MCF 10A (cell line): ENCODE data around the gene POLQ. TPM values are rescaled to one million over a fixed set of nuclear protein-coding genes. Genes with fewer than 3 reads are reported as not detected.
"Not testable (repeated sequence)": the region's sequence is repeated elsewhere in the genome, so short reads cannot be mapped to it uniquely, and the experiment has no call there.

ENCODE experiments used
- BruUV-seq: library from RNA; stranded (reverse); fragments of 400-500 nt; replicated peaks from 2 replicates; lab custom pipeline; 2021; lab: Mats Ljungman, UMichigan
- CTCF ChIA-PET: fragments of 300-600 bp; sonication (Branson Sonifier 250); formaldehyde crosslinking; extraction: SDS; loops from one replicate; lab custom pipeline; 2021; ENCODE audit warnings: antibody characterized with exemption, inconsistent platforms; lab: Yijun Ruan, JAX
- POLR2A ChIA-PET: fragments of 300-600, 350-650 bp; sonication (Branson Sonifier 250); formaldehyde crosslinking; extraction: SDS; loops from one replicate; lab custom pipeline; 2020; ENCODE audit warnings: antibody characterized with exemption, inconsistent platforms; lab: Yijun Ruan, JAX
- DNase-seq: peaks from one replicate; pipeline ENCODE4 v3.0.0-alpha.2; 2018; ENCODE audit not compliant: unreplicated experiment
- H3K27ac Mint-ChIP-seq: one replicate; pipeline ENCODE4 v1.8.0; 2022; ENCODE audit warnings: mild to moderate bottlenecking, low read depth, mixed read lengths; ENCODE audit not compliant: unreplicated experiment
- H3K27me3 Mint-ChIP-seq: one replicate; pipeline ENCODE4 v1.8.0; 2022; ENCODE audit warnings: mixed read lengths; ENCODE audit not compliant: insufficient read depth, unreplicated experiment
- H3K36me3 Mint-ChIP-seq: one replicate; pipeline ENCODE4 v1.8.0; 2022; ENCODE audit warnings: mild to moderate bottlenecking, moderate library complexity, mixed read lengths; ENCODE audit not compliant: insufficient read depth, unreplicated experiment
- H3K4me1 Mint-ChIP-seq: one replicate; pipeline ENCODE4 v1.8.0; 2022; ENCODE audit warnings: mixed read lengths; ENCODE audit not compliant: insufficient read depth, unreplicated experiment
- H3K4me3 Mint-ChIP-seq: one replicate; pipeline ENCODE4 v1.8.0; 2022; ENCODE audit warnings: mild to moderate bottlenecking, moderate library complexity, mixed read lengths; ENCODE audit not compliant: unreplicated experiment
- H3K9me3 Mint-ChIP-seq: one replicate; pipeline ENCODE4 v1.8.0; 2022; ENCODE audit warnings: mixed read lengths; ENCODE audit not compliant: unreplicated experiment
- CTCF ChIP-seq: fragments of 200-600 bp; IDR thresholded peaks from one replicate; pipeline ENCODE4 v1.8.0; 2022; ENCODE audit warnings: antibody characterized with exemption, mild to moderate bottlenecking; ENCODE audit not compliant: unreplicated experiment
- intact Hi-C: fragments of 100-400 bp; cut with micrococcal nuclease; formaldehyde crosslinking; loops from 2 replicates; pipeline ENCODE4 v1.14.1; 2022
- total RNA-seq: library from RNA; stranded (reverse); gene quantifications from 2 replicates; pipeline ENCODE4 v1.2.3, GENCODE V29; 2022

Gene POLQ
- total RNA-seq, 1 experiment from 2014 or later: 5.8 TPM

- Mint-ChIP-seq H3K27me3 (no peaks in the 10 kb centered on the region), H3K9me3 (no peaks in the 10 kb centered on the region), H3K27ac (no peak overlapping the region), H3K36me3 (no peaks in the 10 kb centered on the region), H3K4me3 (no peak overlapping the region), H3K4me1 (no peaks in the 10 kb centered on the region)
- ChIA-PET POLR2A (no interaction called here), CTCF (no interaction called here)
- no peak for TF ChIP-seq CTCF
- no peak for DNase-seq
- no TSS peak for BruUV-seq
- intact Hi-C loops: no loop called here
Measured at GRCh38 chr3:121405631-121406030, 140.2 kb downstream of the POLQ start.

GRCh38 chr3:121399820-121400219 lies 146.0 kb downstream of the POLQ start:
- ChIA-PET CTCF (no interaction called here), POLR2A (no interaction called here)
- H3K27ac Mint-ChIP-seq: no peak overlapping the region
- intact Hi-C loops: no loop called here
- DNase-seq: no peak
- no peaks in the 10 kb centered on the region for H3K9me3 Mint-ChIP-seq
- no TSS peak for BruUV-seq
- H3K4me3 Mint-ChIP-seq: no peak overlapping the region
- H3K27me3 Mint-ChIP-seq: no peaks in the 10 kb centered on the region
- H3K4me1 Mint-ChIP-seq: no peaks in the 10 kb centered on the region
- no peak for TF ChIP-seq CTCF
- H3K36me3 Mint-ChIP-seq: no peaks in the 10 kb centered on the region

- BruUV-seq, H3K27me3 Mint-ChIP-seq, H3K4me3 Mint-ChIP-seq, POLR2A ChIA-PET, CTCF ChIA-PET, H3K4me1 Mint-ChIP-seq, DNase-seq, H3K36me3 Mint-ChIP-seq, H3K27ac Mint-ChIP-seq, intact Hi-C loops: not testable (repeated sequence)
- peaks cover 12% of the 10 kb centered on the region for H3K9me3 Mint-ChIP-seq
Measured at GRCh38 chr3:121398051-121398450, 147.7 kb downstream of the POLQ start.

- BruUV-seq, H3K36me3 Mint-ChIP-seq, H3K27me3 Mint-ChIP-seq, H3K4me3 Mint-ChIP-seq, DNase-seq, H3K4me1 Mint-ChIP-seq, intact Hi-C loops, CTCF ChIA-PET, H3K27ac Mint-ChIP-seq: not testable (repeated sequence)
- POLR2A ChIA-PET: interaction anchor here (0.7 kb wide), 1 partner anchor 8 kb away, joined by 3 read pairs; no protein-coding TSS in a partner anchor
- peaks cover 17% of the 10 kb centered on the region for H3K9me3 Mint-ChIP-seq
Measured at GRCh38 chr3:121395967-121396366, 149.8 kb downstream of the POLQ start.

GRCh38 chr3:121388308-121388707 lies 157.5 kb downstream of the POLQ start:
- H3K27me3 Mint-ChIP-seq, H3K27ac Mint-ChIP-seq, H3K4me1 Mint-ChIP-seq, POLR2A ChIA-PET, CTCF ChIA-PET, DNase-seq, H3K4me3 Mint-ChIP-seq, H3K36me3 Mint-ChIP-seq, BruUV-seq, intact Hi-C loops: not testable (repeated sequence)
- H3K9me3 Mint-ChIP-seq: peaks cover 23% of the 10 kb centered on the region

Other genes starting within 250 kb of the POLQ start
- not detected in 2 replicates for gene ARGFX, start 22.0 kb upstream of the POLQ start, total RNA-seq
- gene FBXO40, start 47.4 kb upstream of the POLQ start, total RNA-seq: not detected in 2 replicates
- 1.6 and 2.5 TPM in 2 replicates for gene HCLS1, start 114.9 kb upstream of the POLQ start, total RNA-seq
- 62.4 and 66.9 TPM in 2 replicates for gene GOLGB1, start 203.8 kb upstream of the POLQ start, total RNA-seq